KMS-11 (cell line): ENCODE results near the gene MOG.

Source experiments
- H2AFZ ChIP-seq: fragments of 200-600 bp; sonication (generic); 2 replicates; pipeline ENCODE4 v1.6.1; 2016; ENCODE audit warnings: antibody characterized with exemption, mixed run types, low read depth
- H3K27ac ChIP-seq: fragments of 200-600 bp; sonication (generic); 2 replicates; pipeline ENCODE4 v1.6.1; 2016; ENCODE audit warnings: mild to moderate bottlenecking, mixed run types
- H3K27me3 ChIP-seq: fragments of 200-600 bp; sonication (generic); 2 replicates; pipeline ENCODE4 v1.6.1; 2017; ENCODE audit warnings: mild to moderate bottlenecking, low read depth, mixed run types, moderate library complexity; ENCODE audit not compliant: insufficient read depth
- H3K36me3 ChIP-seq: fragments of 200-600 bp; sonication (generic); 2 replicates; pipeline ENCODE4 v1.6.1; 2017; ENCODE audit warnings: mild to moderate bottlenecking, mixed run types; ENCODE audit not compliant: insufficient read depth
- H3K4me1 ChIP-seq: fragments of 200-600 bp; sonication (generic); 2 replicates; pipeline ENCODE4 v1.6.1; 2016; ENCODE audit warnings: mild to moderate bottlenecking, low read depth, mixed run types; ENCODE audit not compliant: poor library complexity, severe bottlenecking
- H3K4me2 ChIP-seq: fragments of 200-600 bp; sonication (generic); 2 replicates; pipeline ENCODE4 v1.7.0; 2016; ENCODE audit warnings: mild to moderate bottlenecking, mixed run types
- H3K4me3 ChIP-seq: fragments of 200-600 bp; sonication (generic); IDR thresholded peaks from 2 replicates; pipeline ENCODE4 v1.6.1; 2017; ENCODE audit warnings: low read depth, low read length, mixed read lengths; ENCODE audit not compliant: insufficient read depth
- H3K79me2 ChIP-seq: fragments of 200-600 bp; sonication (generic); 2 replicates; pipeline ENCODE4 v1.6.1; 2016; ENCODE audit warnings: low read depth, mixed run types; ENCODE audit not compliant: insufficient read depth
- H3K9ac ChIP-seq: fragments of 200-600 bp; sonication (generic); 2 replicates; pipeline ENCODE4 v1.6.1; 2016; ENCODE audit warnings: mild to moderate bottlenecking, mixed run types
- H4K20me1 ChIP-seq: fragments of 200-600 bp; sonication (generic); 2 replicates; pipeline ENCODE4 v1.6.1; 2016; ENCODE audit warnings: mild to moderate bottlenecking, mixed run types; ENCODE audit not compliant: insufficient read depth
- CTCF ChIP-seq: fragments of 200-600 bp; sonication (generic); conservative IDR thresholded peaks from 2 replicates; pipeline ENCODE4 v1.6.1; 2017; ENCODE audit warnings: low read depth, mild to moderate bottlenecking, antibody characterized with exemption, low read length, moderate library complexity, mixed read lengths

MOG gene

DNA sequence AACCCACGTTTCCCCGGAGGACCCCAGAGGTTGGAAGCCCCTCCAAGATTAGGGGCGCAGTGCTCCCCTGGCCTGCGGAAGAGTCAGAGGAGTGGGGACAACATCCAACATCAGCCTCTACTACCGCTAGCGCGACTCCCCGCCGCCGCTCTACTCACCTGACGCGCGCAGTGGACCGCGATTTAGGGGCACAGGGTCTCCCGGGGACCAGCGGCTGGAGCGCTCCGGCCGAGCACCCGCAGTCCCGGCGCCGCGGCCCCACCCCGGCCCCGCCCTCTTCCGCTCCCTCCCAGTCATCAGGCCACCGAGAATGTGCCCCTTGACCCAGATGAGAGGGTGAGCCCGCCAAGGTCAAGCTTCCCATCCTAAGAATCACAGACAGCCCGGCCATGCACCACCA, 24.0 kb downstream of the MOG start, which contains the start of gene ZFP57:
Gene ZFP57, minus strand, starts transcription at position 249 of the 400 bp plus-strand sequence. CDS start 4,149 bp downstream, outside the sequence.
- Histone ChIP-seq H3K79me2 (no peaks in the 10 kb centered on the region), H3K4me1 (peaks cover 10% of the 10 kb centered on the region), H3K36me3 (no peaks in the 10 kb centered on the region), H2AFZ (no peak within 1 kb of the TSS), H3K27me3 (no peaks in the 10 kb centered on the region), H3K9ac (no peak within 1 kb of the TSS), H3K4me3 (no peak within 1 kb of the TSS), H3K27ac (no peak within 1 kb of the TSS), H3K4me2 (no peak within 1 kb of the TSS), H4K20me1 (no peaks in the 10 kb centered on the region)
- no peak for TF ChIP-seq CTCF

- TF ChIP-seq CTCF = no peak
- H3K27ac ChIP-seq = no peak overlapping the region
These were observed 24.9 kb downstream of the MOG start for GRCh38 chr6:29681811-29682210.

DNA sequence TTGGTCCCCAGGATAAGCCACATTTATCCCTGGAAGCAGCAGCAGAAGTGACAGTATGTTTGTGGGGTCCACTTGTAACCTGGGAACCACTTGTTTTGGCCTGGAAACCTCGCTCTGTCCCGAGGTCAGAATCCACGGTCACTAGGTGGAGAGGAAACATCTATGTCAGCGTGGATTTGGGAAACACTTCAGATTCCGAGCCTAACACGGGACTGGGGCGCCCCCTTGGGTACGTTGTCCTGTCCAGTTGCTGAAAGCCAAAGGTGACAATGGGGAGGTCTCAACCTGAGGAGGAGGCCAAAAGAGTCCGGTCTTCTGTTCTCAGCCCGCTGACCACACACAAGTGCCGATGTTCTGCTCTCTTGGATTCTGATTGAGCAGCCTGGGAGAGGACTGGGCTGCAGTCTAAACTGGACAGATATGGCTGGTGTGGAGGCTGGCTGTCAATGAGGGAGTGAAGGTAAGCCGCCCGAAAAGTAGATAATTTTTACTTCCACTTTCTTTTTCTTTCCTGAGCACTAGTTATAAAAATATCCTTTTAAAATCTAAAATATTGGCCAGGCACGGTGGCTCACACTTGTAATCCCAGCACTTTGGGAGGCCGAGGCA, 28.9 kb downstream of the MOG start:
- Histone ChIP-seq H3K79me2 (no peaks in the 10 kb centered on the region), H3K4me2 (no peak overlapping the region), H3K36me3 (no peaks in the 10 kb centered on the region), H3K9ac (no peak overlapping the region), H3K4me3 (no peak overlapping the region), H3K27me3 (no peaks in the 10 kb centered on the region), H2AFZ (no peak overlapping the region), H4K20me1 (no peaks in the 10 kb centered on the region), H3K4me1 (no peaks in the 10 kb centered on the region), H3K27ac (no peak overlapping the region)
- TF ChIP-seq CTCF = no peak

More at GRCh38 chr6:29681811-29682210, 24.9 kb downstream of the MOG start:
- Histone ChIP-seq H3K27me3 (no peaks in the 10 kb centered on the region), H3K4me3 (no peak overlapping the region), H3K4me2 (no peak overlapping the region), H4K20me1 (no peaks in the 10 kb centered on the region), H3K4me1 (peaks cover 10% of the 10 kb centered on the region), H2AFZ (no peak overlapping the region), H3K79me2 (no peaks in the 10 kb centered on the region), H3K36me3 (no peaks in the 10 kb centered on the region), H3K9ac (no peak overlapping the region)

GRCh38 chr6:29694637-29695036, 37.7 kb downstream of the MOG start:
- Histone ChIP-seq H3K79me2 (no peaks in the 10 kb centered on the region), H3K36me3 (no peaks in the 10 kb centered on the region), H2AFZ (no peak overlapping the region), H3K4me1 (no peaks in the 10 kb centered on the region), H3K4me2 (no peak overlapping the region), H4K20me1 (no peaks in the 10 kb centered on the region), H3K4me3 (no peak overlapping the region), H3K27ac (no peak overlapping the region), H3K9ac (no peak overlapping the region), H3K27me3 (no peaks in the 10 kb centered on the region)
- no peak for TF ChIP-seq CTCF
